Effector memory CD8-positive, alpha-beta T cell (primary cell): ENCODE results near the gene AUTS2.

Source experiments
- ATAC-seq: fragments of 150-1000 bp; cut with Tn5 transposase; replicated peaks from 2 replicates; pipeline ENCODE4 v1.10.0; 2021; ENCODE audit warnings: mild to moderate bottlenecking, moderate library complexity
- DNase-seq, 3 experiments: peaks; one replicate each; pipeline ENCODE4 v3.0.0; 2021
- H3K27ac Mint-ChIP-seq, 2 donors: one replicate each; pipeline ENCODE4 v1.8.0; 2022; ENCODE audit warnings: mild to moderate bottlenecking in 2 of 2, mixed read lengths in 2 of 2, moderate library complexity in 2 of 2
- H3K27me3 Mint-ChIP-seq, 2 donors: one replicate each; pipeline ENCODE4 v1.8.0; 2022; ENCODE audit warnings: mixed read lengths in 2 of 2
- H3K36me3 Mint-ChIP-seq: one replicate; pipeline ENCODE4 v1.8.0; 2022; ENCODE audit warnings: mild to moderate bottlenecking, moderate library complexity, mixed read lengths; ENCODE audit not compliant: insufficient read depth
- H3K4me1 Mint-ChIP-seq, 2 donors: one replicate each; pipeline ENCODE4 v1.8.0; 2022; ENCODE audit warnings: low read depth in 2 of 2, mixed read lengths in 2 of 2
- H3K4me3 Mint-ChIP-seq, 2 donors: one replicate each; pipeline ENCODE4 v1.8.0; 2022; ENCODE audit warnings: mild to moderate bottlenecking in 2 of 2, mixed read lengths in 2 of 2, moderate library complexity in 2 of 2
- H3K9me3 Mint-ChIP-seq, 2 donors: one replicate each; pipeline ENCODE4 v1.8.0; 2022; ENCODE audit warnings: mixed read lengths in 2 of 2

The AUTS2 gene

GRCh38 chr7:70036695-70037094 is 438.4 kb downstream of the AUTS2 start:
- no peak for DNase-seq
- Mint-ChIP-seq H3K27me3 (peaks cover 0 to 12% of the 10 kb centered on the region in 2 donors), H3K9me3 (no peaks in the 10 kb centered on the region), H3K4me1 (no peaks in the 10 kb centered on the region), H3K27ac (no peak overlapping the region), H3K4me3 (no peak overlapping the region), H3K36me3 (no peaks in the 10 kb centered on the region)
- ATAC-seq, result no peak

GRCh38 chr7:70037171-70037933 is 439.1 kb downstream of the AUTS2 start:
- ATAC-seq (no peak), DNase-seq (no peak)
- Mint-ChIP-seq H3K4me1 (no peaks in the 10 kb centered on the region), H3K27me3 (peaks cover 0 to 12% of the 10 kb centered on the region in 2 donors), H3K4me3 (no peak overlapping the region), H3K27ac (no peak overlapping the region), H3K9me3 (no peaks in the 10 kb centered on the region), H3K36me3 (no peaks in the 10 kb centered on the region)

GRCh38 chr7:70040051-70040450 is 441.8 kb downstream of the AUTS2 start:
- H3K27me3 Mint-ChIP-seq, result no peaks in the 10 kb centered on the region
- no peak overlapping the region for H3K4me3 Mint-ChIP-seq
- no peaks in the 10 kb centered on the region for H3K4me1 Mint-ChIP-seq
- DNase-seq (no peak), ATAC-seq (no peak)
- no peaks in the 10 kb centered on the region for H3K9me3 Mint-ChIP-seq
- H3K36me3 Mint-ChIP-seq, result no peaks in the 10 kb centered on the region
- H3K27ac Mint-ChIP-seq, result no peak overlapping the region

GRCh38 chr7:70040970-70041766 is 442.9 kb downstream of the AUTS2 start:
- no peaks in the 10 kb centered on the region for H3K36me3 Mint-ChIP-seq
- no peak for ATAC-seq
- no peak overlapping the region for H3K4me3 Mint-ChIP-seq
- H3K9me3 Mint-ChIP-seq, result no peaks in the 10 kb centered on the region
- no peak for DNase-seq
- no peak overlapping the region for H3K27ac Mint-ChIP-seq
- no peaks in the 10 kb centered on the region for H3K27me3 Mint-ChIP-seq
- H3K4me1 Mint-ChIP-seq, result no peaks in the 10 kb centered on the region

GRCh38 chr7:70042533-70042932 is 444.3 kb downstream of the AUTS2 start:
- ATAC-seq (no peak), DNase-seq (no peak)
- Mint-ChIP-seq H3K9me3 (no peaks in the 10 kb centered on the region), H3K4me1 (no peaks in the 10 kb centered on the region), H3K27me3 (no peaks in the 10 kb centered on the region), H3K36me3 (no peaks in the 10 kb centered on the region), H3K4me3 (no peak overlapping the region), H3K27ac (no peak overlapping the region)

GRCh38 chr7:70043015-70043538 is 444.8 kb downstream of the AUTS2 start:
- H3K27me3 Mint-ChIP-seq, result no peaks in the 10 kb centered on the region

GRCh38 chr7:70044064-70044463 is 445.8 kb downstream of the AUTS2 start:
- DNase-seq (no peak), ATAC-seq (no peak)
- Mint-ChIP-seq H3K36me3 (no peaks in the 10 kb centered on the region), H3K4me3 (no peak overlapping the region), H3K4me1 (no peaks in the 10 kb centered on the region), H3K9me3 (no peaks in the 10 kb centered on the region), H3K27me3 (no peaks in the 10 kb centered on the region), H3K27ac (no peak overlapping the region)

More at GRCh38 chr7:70043015-70043538, 444.8 kb downstream of the AUTS2 start:
- no peak for DNase-seq
- no peak for ATAC-seq
- no peaks in the 10 kb centered on the region for H3K4me1 Mint-ChIP-seq
- no peaks in the 10 kb centered on the region for H3K36me3 Mint-ChIP-seq
- H3K4me3 Mint-ChIP-seq, result no peak overlapping the region
- H3K27ac Mint-ChIP-seq, result no peak overlapping the region
- no peaks in the 10 kb centered on the region for H3K9me3 Mint-ChIP-seq

GRCh38 chr7:70044525-70044924 is 446.2 kb downstream of the AUTS2 start:
- H3K4me1 Mint-ChIP-seq, result no peaks in the 10 kb centered on the region
- ATAC-seq (no peak), DNase-seq (no peak)
- no peak overlapping the region for H3K4me3 Mint-ChIP-seq
- no peak overlapping the region for H3K27ac Mint-ChIP-seq
- no peaks in the 10 kb centered on the region for H3K27me3 Mint-ChIP-seq
- no peaks in the 10 kb centered on the region for H3K36me3 Mint-ChIP-seq
- no peaks in the 10 kb centered on the region for H3K9me3 Mint-ChIP-seq

GRCh38 chr7:70044981-70045380 is 446.7 kb downstream of the AUTS2 start:
- H3K27me3 Mint-ChIP-seq, result no peaks in the 10 kb centered on the region
- no peaks in the 10 kb centered on the region for H3K36me3 Mint-ChIP-seq
- no peak overlapping the region for H3K4me3 Mint-ChIP-seq
- no peaks in the 10 kb centered on the region for H3K4me1 Mint-ChIP-seq
- ATAC-seq, result no peak
- H3K27ac Mint-ChIP-seq, result no peak overlapping the region
- H3K9me3 Mint-ChIP-seq, result no peaks in the 10 kb centered on the region
- no peak for DNase-seq

- H3K4me3 Mint-ChIP-seq, result no peak overlapping the region
- H3K27ac Mint-ChIP-seq, result no peak overlapping the region
- no peaks in the 10 kb centered on the region for H3K4me1 Mint-ChIP-seq
- DNase-seq (no peak), ATAC-seq (no peak)
- no peaks in the 10 kb centered on the region for H3K36me3 Mint-ChIP-seq
- H3K27me3 Mint-ChIP-seq, result peaks cover 0 to 5% of the 10 kb centered on the region in 2 donors
- H3K9me3 Mint-ChIP-seq, result no peaks in the 10 kb centered on the region
Measured at GRCh38 chr7:70047384-70047783, 449.1 kb downstream of the AUTS2 start.

GRCh38 chr7:70047891-70048448 is 449.7 kb downstream of the AUTS2 start:
- DNase-seq, result no peak
- Mint-ChIP-seq H3K27me3 (peaks cover 0 to 5% of the 10 kb centered on the region in 2 donors), H3K36me3 (no peaks in the 10 kb centered on the region), H3K9me3 (no peaks in the 10 kb centered on the region), H3K4me1 (no peaks in the 10 kb centered on the region), H3K27ac (no peak overlapping the region), H3K4me3 (no peak overlapping the region)
- no peak for ATAC-seq

GRCh38 chr7:70051726-70052125 is 453.5 kb downstream of the AUTS2 start:
- DNase-seq, result no peak
- Mint-ChIP-seq H3K9me3 (no peaks in the 10 kb centered on the region), H3K27me3 (peaks cover 5 to 8% of the 10 kb centered on the region in 2 donors), H3K27ac (no peak overlapping the region), H3K4me1 (no peaks in the 10 kb centered on the region), H3K4me3 (no peak overlapping the region), H3K36me3 (no peaks in the 10 kb centered on the region)
- ATAC-seq, result no peak

- Mint-ChIP-seq H3K27ac (no peak overlapping the region), H3K4me3 (no peak overlapping the region), H3K27me3 (peaks cover 5 to 8% of the 10 kb centered on the region in 2 donors), H3K9me3 (no peaks in the 10 kb centered on the region), H3K36me3 (no peaks in the 10 kb centered on the region), H3K4me1 (no peaks in the 10 kb centered on the region)
- DNase-seq (no peak), ATAC-seq (no peak)
Measured at GRCh38 chr7:70052691-70053090, 454.4 kb downstream of the AUTS2 start.
